ENCODE data around the gene TMEM201.

TMEM201 gene

GRCh38 chr1:9600861-9601834 is 12.4 kb downstream of the TMEM201 start:
- DNase-seq (ENCODE audit: low read depth), result no peak

GRCh38 chr1:9601942-9602793 is 13.5 kb downstream of the TMEM201 start:
- DNase-seq (ENCODE audit: low read depth), result no peak

GRCh38 chr1:9602794-9603167 is 14.1 kb downstream of the TMEM201 start:
- no peak for DNase-seq (ENCODE audit: low read depth)

GRCh38 chr1:9603307-9603706 is 14.6 kb downstream of the TMEM201 start:
- DNase-seq (ENCODE audit: low read depth), result no peak

- no peak for DNase-seq (ENCODE audit: low read depth)
These were observed 15.3 kb downstream of the TMEM201 start for GRCh38 chr1:9603766-9604753.

- DNase-seq (ENCODE audit: low read depth), result no peak
These were observed 16.1 kb downstream of the TMEM201 start for GRCh38 chr1:9604836-9605235.

GRCh38 chr1:9605946-9606455 is 17.3 kb downstream of the TMEM201 start:
- DNase-seq (ENCODE audit: low read depth), result no peak

- no peak for DNase-seq (ENCODE audit: low read depth)
These were observed 17.7 kb downstream of the TMEM201 start for GRCh38 chr1:9606458-9606857.

- DNase-seq (ENCODE audit: low read depth), result no peak
These were observed 18.2 kb downstream of the TMEM201 start for GRCh38 chr1:9606948-9607347.

- DNase-seq (ENCODE audit: low read depth), result no peak
These were observed 18.6 kb downstream of the TMEM201 start for GRCh38 chr1:9607352-9607751.

GRCh38 chr1:9609998-9610397 is 21.3 kb downstream of the TMEM201 start:
- DNase-seq (ENCODE audit: low read depth), result no peak

- DNase-seq (ENCODE audit: low read depth), result no peak
These were observed 21.8 kb downstream of the TMEM201 start for GRCh38 chr1:9610548-9610947.

GRCh38 chr1:9611716-9612115 is 23.0 kb downstream of the TMEM201 start:
- DNase-seq (ENCODE audit: low read depth), result no peak

GRCh38 chr1:9612162-9612845 is 23.6 kb downstream of the TMEM201 start:
- no peak for DNase-seq (ENCODE audit: low read depth)

GRCh38 chr1:9612871-9613624 is 24.3 kb downstream of the TMEM201 start:
- no peak for DNase-seq (ENCODE audit: low read depth)

- no peak for DNase-seq (ENCODE audit: low read depth)
These were observed 25.1 kb downstream of the TMEM201 start for GRCh38 chr1:9613625-9614299.

GRCh38 chr1:9615316-9616063 is 26.8 kb downstream of the TMEM201 start:
- DNase-seq (ENCODE audit: low read depth), result peak; percentile 8

GRCh38 chr1:9618909-9619679 is 30.4 kb downstream of the TMEM201 start:
- no peak for DNase-seq (ENCODE audit: low read depth)

Measured in GM04504 (cell line).